ENCODE results near the gene GDF15. TPM values are rescaled to one million over a fixed set of nuclear protein-coding genes. Genes with fewer than 3 reads are reported as not detected.

Gene GDF15
- total RNA-seq, 1 experiment from 2014 or later: 425 TPM

- TF ChIP-seq EZH2phosphoT487 (IDR thresholded peaks at IDR 0.05; ENCODE audit: borderline replicate concordance) (no peak), ZNF274 (IDR thresholded peaks at IDR 0.05; ENCODE audit: low read depth, low read length) (no peak), EGR1 (IDR thresholded peaks at IDR 0.05; ENCODE audit: low read depth) (no peak; the same call in 1 of the 2 replicates)
- TF ChIP-seq, protein P1, sequence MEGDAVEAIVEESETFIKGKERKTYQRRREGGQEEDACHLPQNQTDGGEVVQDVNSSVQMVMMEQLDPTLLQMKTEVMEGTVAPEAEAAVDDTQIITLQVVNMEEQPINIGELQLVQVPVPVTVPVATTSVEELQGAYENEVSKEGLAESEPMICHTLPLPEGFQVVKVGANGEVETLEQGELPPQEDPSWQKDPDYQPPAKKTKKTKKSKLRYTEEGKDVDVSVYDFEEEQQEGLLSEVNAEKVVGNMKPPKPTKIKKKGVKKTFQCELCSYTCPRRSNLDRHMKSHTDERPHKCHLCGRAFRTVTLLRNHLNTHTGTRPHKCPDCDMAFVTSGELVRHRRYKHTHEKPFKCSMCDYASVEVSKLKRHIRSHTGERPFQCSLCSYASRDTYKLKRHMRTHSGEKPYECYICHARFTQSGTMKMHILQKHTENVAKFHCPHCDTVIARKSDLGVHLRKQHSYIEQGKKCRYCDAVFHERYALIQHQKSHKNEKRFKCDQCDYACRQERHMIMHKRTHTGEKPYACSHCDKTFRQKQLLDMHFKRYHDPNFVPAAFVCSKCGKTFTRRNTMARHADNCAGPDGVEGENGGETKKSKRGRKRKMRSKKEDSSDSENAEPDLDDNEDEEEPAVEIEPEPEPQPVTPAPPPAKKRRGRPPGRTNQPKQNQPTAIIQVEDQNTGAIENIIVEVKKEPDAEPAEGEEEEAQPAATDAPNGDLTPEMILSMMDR (IDR thresholded peaks at IDR 0.05 in 2 of 3, conservative IDR thresholded peaks at IDR 0.05 in 1 of 3; ENCODE audit: borderline replicate concordance in 1 of 3, insufficient read depth in 1 of 3, low read depth in 2 of 3, low read length in 2 of 3): peak in 1 of 3 experiments; percentile 17; a peak in 1 of 6 replicates
Observed at GRCh38 chr19:18419195-18419698, 33.3 kb downstream of the GDF15 start, which contains the start of gene SSBP4 (continued).

GRCh38 chr19:18419699-18420460 lies 33.9 kb downstream of the GDF15 start:
- H4K20me1 ChIP-seq (ENCODE audit: insufficient read depth): no peaks in the 10 kb centered on the region
- no peak overlapping the region for H2AFZ ChIP-seq (ENCODE audit: low read depth, low read length, poor library complexity, severe bottlenecking)
- ATAC-seq (no peak), DNase-seq (ENCODE audit: low read depth, low spot score) (no peak)
- H3K4me2 ChIP-seq (ENCODE audit: low read length): peak overlapping the region; percentile 100
- peaks cover 43 to 80% of the 10 kb centered on the region in 2 experiments for H3K4me1 ChIP-seq (ENCODE audit: control insufficient read depth in 1 of 2, insufficient read depth in 2 of 2, low read length in 2 of 2)
- H3K27me3 ChIP-seq (ENCODE audit: insufficient read depth, low read length): no peaks in the 10 kb centered on the region
- H3K4me3 ChIP-seq (replicated peaks in 1 of 2; ENCODE audit: low read depth in 1 of 2, low read length in 2 of 2): peak overlapping the region; percentile 65 to 92
- CTCF ChIA-PET: interaction anchor here (1.0 to 3.5 kb wide), 3 partner anchors 31 to 91 kb away, joined by 3 to 11 read pairs (median 5); no protein-coding TSS in a partner anchor
- intact Hi-C loops (cut with micrococcal nuclease): no loop called here
- POLR2A ChIA-PET: interaction anchor here (0.5 to 4.0 kb wide), 4 partner anchors 17 to 127 kb away, joined by 4 to 22 read pairs (median 6); partner anchors contain the start of gene GDF15
- no peaks in the 10 kb centered on the region for H3K9me3 ChIP-seq (ENCODE audit: control insufficient read depth in 1 of 2, insufficient read depth in 1 of 2, low read depth in 1 of 2, low read length in 2 of 2)
- RAD21 ChIA-PET (ENCODE audit: low non-redundant PET in 1 of 2, low total read pairs in 2 of 2, uncharacterized antibody in 2 of 2, unreplicated experiment in 2 of 2): interaction anchor here (0.6 kb wide), 2 partner anchors 130 to 538 kb away, joined by 3 to 6 read pairs; no protein-coding TSS in a partner anchor
- peaks cover 54% of the 10 kb centered on the region for H3K79me2 ChIP-seq (ENCODE audit: insufficient read depth, low read length)
- TF ChIP-seq ZFX (IDR thresholded peaks at IDR 0.05): peak; percentile 28; the same call in 1 of the 2 replicates
- no peak for TF ChIP-seq CEBPB (IDR thresholded peaks at IDR 0.05; ENCODE audit: low read depth)
- no peak for TF ChIP-seq ZNF274 (IDR thresholded peaks at IDR 0.05; ENCODE audit: low read depth, low read length)
- no peak for TF ChIP-seq POLR2AphosphoS5 (IDR thresholded peaks at IDR 0.05; ENCODE audit: low read depth, low read length)
- no peak for TF ChIP-seq EGR1 (IDR thresholded peaks at IDR 0.05; ENCODE audit: low read depth)
- TF ChIP-seq EZH2 (IDR thresholded peaks at IDR 0.05): no peak
- TF ChIP-seq POLR2A (IDR thresholded peaks at IDR 0.05; ENCODE audit: borderline replicate concordance, extremely low read depth, insufficient read depth, insufficient read length): peak; percentile 27
- TF ChIP-seq REST (IDR thresholded peaks at IDR 0.05; ENCODE audit: low read depth): no peak
- no peak for TF ChIP-seq SRF (IDR thresholded peaks at IDR 0.05; ENCODE audit: low read depth)
- BruUV-seq (replicated peaks): no TSS peak
- no peaks in the 10 kb centered on the region for H3K9me2 ChIP-seq (ENCODE audit: insufficient read depth)
- peak overlapping the region; percentile 96 for H3K9ac ChIP-seq (ENCODE audit: low read length)
- H3K27ac ChIP-seq (ENCODE audit: low read depth, low read length): peak overlapping the region; percentile 98
- H3K36me3 ChIP-seq (ENCODE audit: control insufficient read depth in 1 of 2, insufficient read depth in 2 of 2, low read length in 2 of 2): no peaks in the 10 kb centered on the region; a peak in 1 of 4 replicates

All from HCT116 (cell line).